Posterior vena cava (tissue), 2 donors: ENCODE results near the gene CHL1. TPM values are rescaled to one million over a fixed set of nuclear protein-coding genes. Genes with fewer than 3 reads are reported as not detected.

Experiments
- DNase-seq: peaks from one replicate; pipeline ENCODE4 v3.0.0-alpha.2; 2020; ENCODE audit warnings: low spot score
- intact Hi-C, 2 donors: fragments of 100-400 bp; cut with DNase I; formaldehyde crosslinking; loops; one replicate each; pipeline versions ENCODE4 v1.14.1 to v1.14.2; 2022 to 2023
- total RNA-seq, 2 donors: library from RNA; stranded (reverse); fragmentation: NEBNext Ultra II Directional; extraction: Animal tissue kit (Norgen Biotek cat#: 25700); gene quantifications; one replicate each; pipeline ENCODE4 v1.2.1, GENCODE V29; 2021
- donor health status: DM: yes; HTN: yes; CAD: no.
- donor health status: DM: yes; HTN: yes; CAD: no.

The CHL1 gene
- total RNA-seq, 2 donors from 2014 or later, result 4.9 to 7.8 TPM

- no peak for DNase-seq
- intact Hi-C loops, result no loop called here
These were observed 244.3 kb downstream of the CHL1 start for GRCh38 chr3:440826-441225.

DNA sequence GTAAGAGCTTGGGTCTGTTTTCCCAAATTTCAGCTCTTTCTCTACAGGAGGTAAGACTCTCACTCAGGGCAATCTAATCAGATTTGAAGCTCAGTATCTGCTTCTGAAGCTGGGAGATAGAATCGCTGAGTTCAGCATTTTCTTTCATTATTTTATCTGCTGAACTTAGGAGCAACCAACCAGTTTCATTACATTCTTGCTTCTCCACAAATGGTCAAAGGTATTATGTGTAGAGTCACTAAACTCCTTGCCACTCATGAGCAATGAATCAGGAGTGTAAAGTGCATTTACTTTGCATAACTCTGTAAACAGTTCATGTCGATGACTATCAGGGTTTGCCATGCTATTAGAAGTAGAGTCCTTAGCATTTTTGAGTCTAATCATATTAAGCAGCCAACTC is 249.4 kb downstream of the CHL1 start:
- DNase-seq, result no peak
- intact Hi-C loops, result no loop called here

- intact Hi-C loops, result no loop called here
- no peak for DNase-seq
These were observed 251.1 kb downstream of the CHL1 start for GRCh38 chr3:447671-448070.

GRCh38 chr3:449711-450110 is 253.1 kb downstream of the CHL1 start:
- intact Hi-C loops, result no loop called here

DNA sequence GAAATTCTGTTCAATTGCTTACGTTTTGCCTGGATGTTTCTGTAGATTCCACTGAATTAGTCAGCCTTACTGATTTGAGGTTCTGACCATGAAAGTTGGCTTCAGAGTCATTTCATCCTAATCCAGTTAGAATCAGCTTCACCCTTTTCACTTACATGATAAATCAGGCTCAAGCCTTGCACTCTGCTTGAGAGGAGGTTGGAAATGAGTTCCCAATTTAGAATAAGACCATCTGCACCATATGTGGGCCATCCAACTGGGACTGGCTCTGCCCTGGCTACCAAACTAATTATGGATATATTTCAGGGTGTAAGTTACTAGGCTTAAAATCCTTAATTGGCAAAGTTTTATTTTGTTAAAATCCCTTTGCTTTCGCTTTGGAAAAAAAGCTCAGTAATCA is 255.7 kb downstream of the CHL1 start:
- DNase-seq, result no peak
- intact Hi-C loops, result no loop called here

More at GRCh38 chr3:449711-450110, 253.1 kb downstream of the CHL1 start:
- no peak for DNase-seq

- intact Hi-C loops, result no loop called here
- no peak for DNase-seq
These were observed 256.5 kb downstream of the CHL1 start for GRCh38 chr3:453106-453505.

DNA sequence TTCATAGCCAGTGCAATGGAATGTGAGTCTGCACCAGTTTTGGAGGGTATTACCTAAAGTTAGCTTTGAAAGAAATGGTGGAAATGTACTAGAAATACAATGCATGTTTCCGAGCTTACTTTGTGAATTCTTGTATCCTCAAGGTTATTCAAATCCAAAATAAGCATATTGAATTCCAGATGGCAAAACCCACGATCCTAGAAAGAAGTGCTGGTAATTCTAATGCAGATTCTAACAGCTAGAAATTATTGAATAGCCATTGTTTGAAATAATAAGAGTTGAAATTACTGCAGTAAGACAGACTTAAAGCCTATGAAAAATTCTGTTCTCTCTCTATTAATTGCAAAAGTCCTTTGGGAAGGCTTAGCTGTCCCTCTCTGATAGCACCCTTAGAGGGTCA is 258.4 kb downstream of the CHL1 start:
- intact Hi-C loops, result no loop called here

DNA sequence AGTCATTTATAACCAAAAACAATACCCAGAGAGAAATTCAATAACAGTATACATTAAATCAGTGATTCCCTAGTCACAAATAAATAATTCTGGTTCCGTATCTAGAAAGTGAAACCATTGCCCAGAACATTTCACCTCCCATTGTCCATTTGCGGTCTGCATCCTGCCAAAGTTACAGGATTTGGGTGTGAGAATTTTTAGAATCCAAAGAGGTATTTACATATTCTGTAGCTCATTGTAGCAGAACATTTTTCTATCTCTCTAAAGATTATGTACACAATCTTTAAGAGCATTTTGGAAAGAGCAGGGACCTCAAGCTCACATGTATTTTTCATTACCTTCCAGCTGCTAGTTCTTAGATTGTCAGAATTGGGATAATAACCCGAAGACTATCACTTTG is 261.6 kb downstream of the CHL1 start:
- intact Hi-C loops, result no loop called here

More for the DNA sequence above, 258.4 kb downstream of the CHL1 start:
- DNase-seq, result no peak

GRCh38 chr3:458653-459310 is 262.2 kb downstream of the CHL1 start:
- intact Hi-C loops, result no loop called here
- no peak for DNase-seq

More for the DNA sequence above, 261.6 kb downstream of the CHL1 start:
- no peak for DNase-seq
